Activated naive CD4-positive, alpha-beta T cell treated with anti-CD3 and anti-CD28 coated beads for 36 hours (primary cell): ENCODE results near the gene PLAC8L1. TPM values are rescaled to one million over a fixed set of nuclear protein-coding genes. Genes with fewer than 3 reads are reported as not detected.
"Not testable (repeated sequence)": the region's sequence is repeated elsewhere in the genome, so short reads cannot be mapped to it uniquely, and the experiment has no call there.

Source experiments
- CTCF ChIA-PET: fragments of 350-600 bp; sonication (Branson Sonifier 250); formaldehyde crosslinking; loops from one replicate; lab custom pipeline; 2021; ENCODE audit warnings: antibody characterized with exemption; lab: Charles Lee
- DNase-seq: peaks from one replicate; pipeline ENCODE4 v3.0.0-alpha.2; 2020
- H3K27ac Mint-ChIP-seq: one replicate; pipeline ENCODE4 v1.8.0; 2021; ENCODE audit warnings: mild to moderate bottlenecking, mixed read lengths
- H3K27me3 Mint-ChIP-seq: one replicate; pipeline ENCODE4 v1.8.0; 2021; ENCODE audit warnings: low read depth, mixed read lengths
- H3K36me3 Mint-ChIP-seq: one replicate; pipeline ENCODE4 v1.8.0; 2021; ENCODE audit warnings: low read depth, mixed read lengths
- H3K4me1 Mint-ChIP-seq: one replicate; pipeline ENCODE4 v1.8.0; 2021; ENCODE audit warnings: low read depth, mixed read lengths
- H3K4me3 Mint-ChIP-seq: one replicate; pipeline ENCODE4 v1.8.0; 2021; ENCODE audit warnings: mild to moderate bottlenecking, moderate library complexity, mixed read lengths
- H3K9me3 Mint-ChIP-seq: one replicate; pipeline ENCODE4 v1.8.0; 2021; ENCODE audit warnings: mixed read lengths
- intact Hi-C: fragments of 100-400 bp; cut with micrococcal nuclease; formaldehyde crosslinking; loops from one replicate; pipeline ENCODE4 v1.15.1; 2023
- total RNA-seq, 2 experiments: library from RNA; stranded (reverse); gene quantifications; one replicate each; pipeline ENCODE4 v1.2.3, GENCODE V29; 2021

PLAC8L1 gene, protein sequence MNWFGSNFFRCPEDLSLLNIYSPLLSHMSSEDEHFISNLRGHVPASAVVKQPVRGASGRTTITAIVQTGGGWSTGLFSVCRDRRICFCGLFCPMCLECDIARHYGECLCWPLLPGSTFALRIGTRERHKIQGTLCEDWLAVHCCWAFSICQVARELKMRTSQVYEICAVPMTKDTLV
- total RNA-seq = under 1 TPM; 0.36 to 0.40 TPM

- no peaks in the 10 kb centered on the region for H3K9me3 Mint-ChIP-seq
- no peak within 1 kb of the TSS for H3K27ac Mint-ChIP-seq
- intact Hi-C loops = no loop called here
- no peaks in the 10 kb centered on the region for H3K4me1 Mint-ChIP-seq
- DNase-seq = no peak
- peaks cover 9% of the 10 kb centered on the region for H3K36me3 Mint-ChIP-seq
- no peaks in the 10 kb centered on the region for H3K27me3 Mint-ChIP-seq
- CTCF ChIA-PET = no interaction called here
- no peak within 1 kb of the TSS for H3K4me3 Mint-ChIP-seq
Observed at GRCh38 chr5:146105477-146105876, at the start of gene PLAC8L1. Gene PLAC8L1, minus strand, starts transcription at chr5:146105577. Its CDS starts 1,266 bp downstream, at chr5:146104311.

DNA sequence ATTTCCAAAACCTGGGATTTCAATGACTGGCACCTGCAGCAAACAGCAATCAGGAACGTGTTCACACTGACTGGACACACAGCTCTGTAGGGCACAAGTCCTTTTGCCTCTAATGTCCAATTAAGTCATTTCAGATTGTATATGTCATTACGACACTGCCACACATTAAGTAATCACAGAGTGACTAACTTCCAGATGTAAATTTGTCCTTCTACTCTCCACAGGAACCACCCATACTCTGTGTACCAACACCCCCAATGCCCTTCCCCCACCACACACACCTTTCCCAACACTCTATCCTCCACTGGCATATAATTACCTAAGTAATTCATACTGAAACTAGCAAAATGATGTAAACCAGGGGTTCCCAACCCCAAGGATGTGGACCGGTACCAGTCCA, 46.6 kb upstream of the PLAC8L1 start:
- intact Hi-C loops = no loop called here
- no peaks in the 10 kb centered on the region for H3K27me3 Mint-ChIP-seq
- no peaks in the 10 kb centered on the region for H3K4me1 Mint-ChIP-seq
- CTCF ChIA-PET = no interaction called here
- H3K27ac Mint-ChIP-seq = no peak overlapping the region
- H3K9me3 Mint-ChIP-seq = no peaks in the 10 kb centered on the region
- no peak for DNase-seq
- no peak overlapping the region for H3K4me3 Mint-ChIP-seq
- H3K36me3 Mint-ChIP-seq = peaks cover 49% of the 10 kb centered on the region

- Mint-ChIP-seq H3K27me3 (no peaks in the 10 kb centered on the region), H3K27ac (no peak overlapping the region), H3K4me3 (no peak overlapping the region), H3K4me1 (no peaks in the 10 kb centered on the region), H3K9me3 (no peaks in the 10 kb centered on the region), H3K36me3 (peaks cover 51% of the 10 kb centered on the region)
- no peak for DNase-seq
- intact Hi-C loops = no loop called here
- CTCF ChIA-PET = no interaction called here
Observed at GRCh38 chr5:146137967-146138403, 32.6 kb upstream of the PLAC8L1 start.

GRCh38 chr5:146130440-146131045, 25.2 kb upstream of the PLAC8L1 start:
- CTCF ChIA-PET = interaction anchor here (0.7 to 2.4 kb wide), 7 partner anchors 11 to 1927 kb away, joined by 3 to 9 read pairs (median 3); no protein-coding TSS in a partner anchor
- intact Hi-C loops = loop anchor here (1.0 to 5.0 kb wide), 4 partner anchors 137 to 448 kb away; partner anchors contain the start of gene PRELID2
- Mint-ChIP-seq H3K36me3 (peaks cover 44% of the 10 kb centered on the region), H3K4me1 (no peaks in the 10 kb centered on the region), H3K9me3 (no peaks in the 10 kb centered on the region), H3K27me3 (no peaks in the 10 kb centered on the region), H3K27ac (no peak overlapping the region), H3K4me3 (no peak overlapping the region)
- DNase-seq = no peak

DNA sequence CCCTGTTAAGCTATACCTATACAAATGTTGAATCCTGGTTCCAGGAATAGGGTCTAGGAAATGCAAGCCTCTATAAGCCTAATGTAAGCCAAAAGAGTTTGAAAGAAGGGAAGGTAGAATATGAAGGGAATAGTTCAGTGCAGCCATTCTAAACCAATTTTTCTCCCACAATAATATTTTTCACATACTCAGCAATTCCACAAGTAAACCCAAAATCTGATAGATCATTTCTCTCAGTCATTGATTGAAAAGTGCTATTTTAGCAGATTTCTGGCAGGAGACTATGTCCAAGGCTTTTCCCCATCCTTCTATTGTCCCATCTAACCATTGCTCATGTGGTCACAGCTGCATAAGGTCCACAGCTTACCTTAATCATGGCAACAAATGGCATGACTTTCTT, 20.7 kb upstream of the PLAC8L1 start:
- Mint-ChIP-seq H3K9me3 (no peaks in the 10 kb centered on the region), H3K36me3 (peaks cover 51% of the 10 kb centered on the region)
- CTCF ChIA-PET = no interaction called here

GRCh38 chr5:146124580-146124979, 19.2 kb upstream of the PLAC8L1 start:
- Mint-ChIP-seq H3K4me1 (no peaks in the 10 kb centered on the region), H3K36me3 (peaks cover 57% of the 10 kb centered on the region), H3K27ac (no peak overlapping the region), H3K9me3 (no peaks in the 10 kb centered on the region), H3K27me3 (no peaks in the 10 kb centered on the region), H3K4me3 (no peak overlapping the region)
- intact Hi-C loops = loop anchor here (10.0 kb wide), 2 partner anchors 340 to 1920 kb away; no protein-coding TSS in a partner anchor
- DNase-seq = no peak
- CTCF ChIA-PET = no interaction called here

More for the DNA sequence above, 20.7 kb upstream of the PLAC8L1 start:
- DNase-seq = no peak
- H3K4me1 Mint-ChIP-seq = no peaks in the 10 kb centered on the region
- H3K27ac Mint-ChIP-seq = no peak overlapping the region
- H3K27me3 Mint-ChIP-seq = no peaks in the 10 kb centered on the region
- no peak overlapping the region for H3K4me3 Mint-ChIP-seq
- intact Hi-C loops = loop anchor here (5.0 to 10.0 kb wide), 3 partner anchors 41 to 1921 kb away; no protein-coding TSS in a partner anchor

- intact Hi-C loops = loop anchor here (10.0 kb wide), 2 partner anchors 343 to 1917 kb away; no protein-coding TSS in a partner anchor
Observed at GRCh38 chr5:146121451-146121850, 16.1 kb upstream of the PLAC8L1 start.

GRCh38 chr5:146118322-146118721, 12.9 kb upstream of the PLAC8L1 start:
- no peaks in the 10 kb centered on the region for H3K9me3 Mint-ChIP-seq
- no peaks in the 10 kb centered on the region for H3K27me3 Mint-ChIP-seq
- H3K27ac Mint-ChIP-seq = no peak overlapping the region
- no peak overlapping the region for H3K4me3 Mint-ChIP-seq
- CTCF ChIA-PET = interaction anchor here (2.2 kb wide), 1 partner anchor 12 kb away, joined by 9 read pairs; no protein-coding TSS in a partner anchor
- H3K36me3 Mint-ChIP-seq = peaks cover 56% of the 10 kb centered on the region
- intact Hi-C loops = no loop called here
- H3K4me1 Mint-ChIP-seq = no peaks in the 10 kb centered on the region
- DNase-seq = no peak

More at GRCh38 chr5:146121451-146121850, 16.1 kb upstream of the PLAC8L1 start:
- not testable (repeated sequence) for H3K4me1 Mint-ChIP-seq, H3K27ac Mint-ChIP-seq, H3K9me3 Mint-ChIP-seq, DNase-seq, H3K4me3 Mint-ChIP-seq, H3K27me3 Mint-ChIP-seq
- CTCF ChIA-PET = interaction anchor here (1.4 kb wide), 1 partner anchor 12 kb away, joined by 3 read pairs; no protein-coding TSS in a partner anchor
- H3K36me3 Mint-ChIP-seq = peaks cover 64% of the 10 kb centered on the region

DNA sequence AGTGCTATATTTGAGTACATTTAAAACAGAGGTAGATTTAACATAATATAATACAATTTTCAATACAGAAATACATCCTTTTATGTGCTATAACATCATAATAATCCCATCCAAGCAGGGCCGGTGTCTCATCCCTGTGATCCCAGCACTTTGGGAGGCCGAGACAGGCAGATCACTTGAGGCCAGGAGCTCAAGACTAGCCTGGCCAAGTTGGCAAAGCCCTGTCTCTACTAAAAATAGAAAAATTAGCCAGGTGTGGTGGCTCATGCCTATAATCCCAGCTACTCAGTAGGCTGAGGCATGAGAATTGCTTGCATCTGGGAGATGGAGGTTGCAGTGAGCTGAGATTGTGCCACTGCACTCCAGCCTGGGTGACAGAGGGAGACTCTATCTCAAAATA, 11.8 kb upstream of the PLAC8L1 start:
- H3K27ac Mint-ChIP-seq, CTCF ChIA-PET: not testable (repeated sequence)

GRCh38 chr5:146116361-146116760, 11.0 kb upstream of the PLAC8L1 start:
- DNase-seq = no peak
- Mint-ChIP-seq H3K4me1 (no peaks in the 10 kb centered on the region), H3K4me3 (no peak overlapping the region), H3K27ac (peak overlapping the region; percentile 9), H3K9me3 (no peaks in the 10 kb centered on the region), H3K36me3 (peaks cover 50% of the 10 kb centered on the region), H3K27me3 (no peaks in the 10 kb centered on the region)
- intact Hi-C loops = no loop called here
- CTCF ChIA-PET = interaction anchor here (1.5 kb wide), 1 partner anchor 16 kb away, joined by 4 read pairs; no protein-coding TSS in a partner anchor

More for the DNA sequence above, 11.8 kb upstream of the PLAC8L1 start:
- H3K27me3 Mint-ChIP-seq, DNase-seq, H3K9me3 Mint-ChIP-seq, intact Hi-C loops, H3K4me3 Mint-ChIP-seq, H3K4me1 Mint-ChIP-seq: not testable (repeated sequence)
- H3K36me3 Mint-ChIP-seq = peaks cover 53% of the 10 kb centered on the region

DNA sequence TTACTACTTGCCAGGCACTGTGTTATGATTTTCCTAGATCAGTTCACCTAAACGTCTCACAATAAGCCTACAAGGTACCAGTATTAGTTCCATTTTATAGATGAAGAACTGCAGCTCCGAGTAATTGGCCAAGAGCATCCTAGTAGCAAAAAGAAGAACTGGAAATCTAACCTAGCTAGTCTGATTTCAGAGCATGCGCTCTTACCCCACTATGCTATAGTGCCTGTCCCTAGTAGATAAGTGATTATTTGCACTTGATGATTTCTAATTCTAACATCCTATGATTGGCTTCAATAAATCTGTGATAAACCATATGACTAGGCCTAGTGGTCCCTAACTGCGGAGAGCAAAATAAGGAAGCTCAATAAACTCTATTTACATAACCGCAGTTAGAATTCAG, 7.1 kb upstream of the PLAC8L1 start:
- CTCF ChIA-PET = interaction anchor here (1.4 kb wide), 1 partner anchor 18 kb away, joined by 3 read pairs; no protein-coding TSS in a partner anchor
- intact Hi-C loops = no loop called here
- no peak for DNase-seq

DNA sequence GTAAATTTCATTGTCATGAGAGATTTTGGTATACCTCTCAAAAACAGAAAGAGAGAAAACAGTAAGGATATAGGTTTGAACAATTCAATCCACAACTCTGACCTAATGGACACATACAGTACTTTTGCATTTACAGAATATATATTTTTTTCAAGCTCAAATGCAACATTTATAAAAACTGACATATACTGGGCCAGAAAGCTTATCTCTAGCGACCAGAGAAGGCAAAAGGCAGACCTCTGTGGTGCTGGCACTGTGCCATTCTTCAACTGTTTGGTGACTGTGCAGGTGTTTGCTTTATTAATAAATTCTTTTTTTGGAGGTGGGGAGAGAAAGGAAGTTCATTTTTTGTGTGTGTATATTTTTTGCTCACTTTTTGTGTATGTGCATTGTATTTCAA, 6.0 kb upstream of the PLAC8L1 start:
- H3K36me3 Mint-ChIP-seq = peaks cover 19% of the 10 kb centered on the region

More for the DNA sequence above, 7.1 kb upstream of the PLAC8L1 start:
- Mint-ChIP-seq H3K9me3 (no peaks in the 10 kb centered on the region), H3K27ac (no peak overlapping the region), H3K4me1 (no peaks in the 10 kb centered on the region), H3K4me3 (no peak overlapping the region), H3K36me3 (peaks cover 25% of the 10 kb centered on the region), H3K27me3 (no peaks in the 10 kb centered on the region)

More for the DNA sequence above, 6.0 kb upstream of the PLAC8L1 start:
- Mint-ChIP-seq H3K4me1 (no peaks in the 10 kb centered on the region), H3K4me3 (no peak overlapping the region), H3K9me3 (no peaks in the 10 kb centered on the region), H3K27ac (no peak overlapping the region), H3K27me3 (no peaks in the 10 kb centered on the region)
- DNase-seq = no peak
- CTCF ChIA-PET = no interaction called here
- intact Hi-C loops = no loop called here
